RCC 7860 (cell line): ENCODE measurements around the gene TRAPPC11.

Experiments
- DNase-seq: peaks from one replicate; pipeline ENCODE4 v3.0.0-alpha.2; 2015; ENCODE audit warnings: low spot score
- FAIRE-seq: peaks from 2 replicates; lab custom pipeline; 2012; peaks lifted over from hg19 to GRCh38; lab: Jason Lieb, UNC

TRAPPC11 gene

DNA sequence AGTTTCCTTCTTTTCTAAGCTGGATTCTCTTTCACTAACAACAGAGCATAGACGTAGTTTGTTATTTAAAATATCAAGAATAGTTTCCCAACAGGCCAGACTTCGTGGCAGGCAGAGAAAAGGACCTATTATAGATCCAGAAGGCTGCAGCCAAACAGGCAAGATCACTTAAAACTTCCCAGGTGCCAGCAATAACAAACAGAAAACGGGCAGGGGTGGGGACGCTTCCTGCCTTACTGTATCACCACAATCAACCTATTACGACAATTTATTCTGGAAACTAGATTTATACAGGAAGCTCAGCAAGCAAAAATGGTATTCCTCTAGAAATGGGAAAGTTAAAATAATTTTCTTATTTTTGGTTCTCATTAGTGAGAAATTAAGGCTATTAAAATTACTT is 22.2 kb upstream of the TRAPPC11 start:
- FAIRE-seq, result no peak
- no peak for DNase-seq

DNA sequence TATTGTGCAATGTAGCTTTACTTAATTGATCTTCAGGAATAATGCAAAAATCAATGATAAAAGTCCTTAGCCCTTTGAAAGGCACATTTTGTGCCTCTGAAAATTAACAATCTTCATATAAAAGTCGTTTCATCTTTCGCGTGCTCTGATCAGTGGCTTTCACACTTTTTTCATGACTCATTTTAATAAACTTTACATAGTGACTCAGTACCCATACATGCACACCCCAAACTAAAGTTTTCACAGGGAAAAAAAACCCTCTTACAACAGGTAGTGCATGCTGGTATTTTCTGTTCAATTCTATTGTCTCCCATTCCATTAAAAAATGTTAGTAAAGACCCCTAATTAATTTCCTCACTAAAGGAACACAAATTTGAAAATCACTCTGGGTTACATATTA is 21.6 kb upstream of the TRAPPC11 start:
- DNase-seq (no peak), FAIRE-seq (no peak)

DNA sequence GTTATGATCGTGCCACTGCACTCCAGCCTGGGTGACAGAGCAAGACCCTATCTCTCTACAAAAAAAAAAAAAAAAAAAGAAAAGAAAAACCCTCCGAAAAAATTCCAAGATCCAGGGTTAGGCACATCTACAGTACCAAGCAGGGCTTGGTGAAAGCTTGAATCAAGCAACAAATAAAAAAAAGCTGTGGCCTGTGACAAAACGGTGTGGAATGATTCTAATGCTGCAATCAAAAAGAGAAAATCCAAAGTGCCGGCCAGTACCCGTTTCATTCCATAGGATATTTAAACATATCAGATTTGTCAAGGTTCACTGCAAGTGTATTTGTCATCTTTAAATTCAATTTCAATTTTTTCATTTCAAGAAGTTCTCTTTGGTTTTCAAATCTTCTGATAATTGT is 20.7 kb upstream of the TRAPPC11 start:
- DNase-seq (no peak), FAIRE-seq (no peak)

GRCh38 chr4:183639291-183639690 is 19.8 kb upstream of the TRAPPC11 start:
- DNase-seq (no peak), FAIRE-seq (no peak)

- FAIRE-seq (no peak), DNase-seq (no peak)
Measured at GRCh38 chr4:183645326-183645725, 13.8 kb upstream of the TRAPPC11 start.

GRCh38 chr4:183657564-183657963 is 1.5 kb upstream of the TRAPPC11 start:
- FAIRE-seq, result no peak
- DNase-seq, result no peak

GRCh38 chr4:183658362-183659028 is 598 bp upstream of the TRAPPC11 start:
- FAIRE-seq (no peak), DNase-seq (no peak)

- no peak for FAIRE-seq
- DNase-seq, result no peak
Measured at GRCh38 chr4:183659872-183660242, 764 bp downstream of the TRAPPC11 start.

DNA sequence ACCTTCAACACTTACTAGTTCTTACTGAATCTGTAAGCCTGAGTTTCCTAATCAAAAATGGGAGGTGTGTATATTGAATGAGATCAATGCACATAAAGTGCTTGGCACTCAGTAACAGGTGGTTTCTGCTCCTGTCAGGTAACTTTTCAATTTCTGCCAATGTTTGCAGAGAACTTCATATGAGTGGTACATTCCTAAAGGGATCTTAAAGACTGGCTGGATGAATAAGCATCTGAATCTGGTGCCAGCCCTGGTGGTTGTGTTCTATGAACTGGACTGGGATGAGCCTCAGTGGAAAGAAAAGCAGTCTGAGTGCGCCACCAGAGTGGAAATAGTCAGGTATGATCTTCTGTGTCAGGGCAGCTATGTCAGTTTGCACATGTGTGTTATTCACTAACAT is 7.0 kb downstream of the TRAPPC11 start:
- DNase-seq (no peak), FAIRE-seq (no peak)

GRCh38 chr4:183670251-183670650 is 11.2 kb downstream of the TRAPPC11 start:
- DNase-seq (no peak), FAIRE-seq (no peak)

DNA sequence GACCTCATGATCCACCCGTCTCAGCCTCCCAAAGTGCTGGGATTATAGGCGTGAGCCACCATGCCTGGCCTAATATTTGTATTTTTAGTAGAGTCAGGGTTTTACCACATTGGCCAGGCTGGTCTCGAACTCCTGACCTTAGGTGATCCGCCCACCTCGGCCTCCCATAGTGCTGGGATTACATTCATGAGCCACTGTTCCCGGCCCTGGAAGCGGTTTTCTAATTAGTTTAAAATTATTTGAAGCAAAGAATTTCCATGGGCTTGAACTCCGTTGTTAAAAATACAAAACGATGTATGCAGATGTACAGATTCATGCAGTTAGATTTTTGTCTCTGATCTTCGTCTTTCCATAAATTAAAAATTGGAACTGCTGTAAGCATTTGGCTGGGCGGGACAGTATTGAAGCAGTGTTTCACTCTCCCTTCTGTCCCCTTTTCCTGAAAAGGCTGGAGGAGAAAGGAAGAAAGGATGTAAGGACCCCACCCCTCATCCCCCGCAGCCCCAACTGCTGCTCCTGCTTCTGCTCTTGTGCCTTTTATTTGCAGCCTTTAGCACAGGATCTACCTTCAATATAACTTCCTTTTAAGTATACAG is 12.0 kb downstream of the TRAPPC11 start:
- FAIRE-seq, result no peak
- no peak for DNase-seq

- no peak for FAIRE-seq
- no peak for DNase-seq
Measured at GRCh38 chr4:183674153-183674552, 15.1 kb downstream of the TRAPPC11 start.

- DNase-seq (no peak), FAIRE-seq (no peak)
Measured at GRCh38 chr4:183675625-183676024, 16.5 kb downstream of the TRAPPC11 start.

DNA sequence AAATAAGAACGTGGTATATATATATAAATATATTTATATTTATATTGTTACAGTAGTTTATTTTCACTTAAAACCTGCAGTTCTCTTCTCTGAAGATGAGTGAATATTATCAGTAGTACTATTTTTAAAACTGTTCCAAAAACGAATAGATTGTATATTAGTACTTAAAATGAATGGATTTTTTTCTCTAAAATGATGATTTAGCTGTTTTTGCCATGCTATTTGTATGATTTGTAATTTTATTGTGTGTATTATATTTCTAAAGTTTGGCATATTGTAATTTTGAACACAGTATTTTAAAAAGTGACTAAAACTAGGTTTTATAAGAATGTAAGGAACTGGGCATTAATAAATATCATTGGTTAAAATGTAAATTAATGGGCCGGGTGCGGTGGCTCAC is 22.0 kb downstream of the TRAPPC11 start:
- FAIRE-seq, result no peak
- no peak for DNase-seq

DNA sequence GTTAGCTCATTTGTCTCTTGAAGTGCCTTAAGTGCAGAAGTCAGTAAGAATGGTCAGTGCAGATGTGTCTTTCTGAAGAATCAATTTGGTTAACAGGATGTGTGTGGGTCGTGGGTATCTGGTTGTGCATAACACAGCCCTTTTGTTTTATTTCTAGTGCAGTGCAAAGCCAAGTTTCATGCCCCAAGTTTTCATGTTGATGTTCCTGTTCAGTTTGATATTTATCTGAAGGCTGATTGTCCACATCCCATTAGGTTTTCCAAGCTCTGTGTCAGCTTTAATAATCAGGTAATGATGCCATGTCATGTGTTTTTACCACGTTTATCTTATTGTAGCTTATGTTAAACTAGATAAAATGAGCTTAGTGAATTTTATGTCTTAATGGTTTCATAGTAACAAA is 27.4 kb downstream of the TRAPPC11 start:
- DNase-seq (no peak), FAIRE-seq (no peak)

DNA sequence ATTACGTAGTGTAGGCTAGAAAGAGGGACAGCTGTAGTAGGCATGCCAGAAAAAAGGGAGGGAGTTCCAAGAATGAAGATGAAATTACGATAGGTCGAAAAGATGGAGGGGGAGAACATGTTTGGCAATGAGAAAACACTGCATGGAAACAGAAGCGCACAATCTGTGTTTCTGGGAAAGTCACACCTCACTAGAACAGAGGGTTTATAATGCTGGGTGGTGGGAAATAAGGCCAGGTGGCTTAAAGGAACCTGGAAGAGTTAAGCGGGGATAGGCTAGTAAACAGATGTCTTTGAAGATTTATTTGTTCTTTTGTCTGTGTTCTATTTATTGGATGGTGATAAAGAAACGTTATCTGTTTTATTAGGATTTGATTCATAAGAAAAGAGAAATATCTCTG is 29.1 kb downstream of the TRAPPC11 start:
- DNase-seq, result no peak
- no peak for FAIRE-seq

- FAIRE-seq (no peak), DNase-seq (no peak)
Measured at GRCh38 chr4:183691006-183691405, 31.9 kb downstream of the TRAPPC11 start.

- no peak for DNase-seq
- FAIRE-seq, result no peak
Measured at GRCh38 chr4:183691897-183692296, 32.8 kb downstream of the TRAPPC11 start.

GRCh38 chr4:183698909-183699308 is 39.8 kb downstream of the TRAPPC11 start:
- DNase-seq (no peak), FAIRE-seq (no peak)

DNA sequence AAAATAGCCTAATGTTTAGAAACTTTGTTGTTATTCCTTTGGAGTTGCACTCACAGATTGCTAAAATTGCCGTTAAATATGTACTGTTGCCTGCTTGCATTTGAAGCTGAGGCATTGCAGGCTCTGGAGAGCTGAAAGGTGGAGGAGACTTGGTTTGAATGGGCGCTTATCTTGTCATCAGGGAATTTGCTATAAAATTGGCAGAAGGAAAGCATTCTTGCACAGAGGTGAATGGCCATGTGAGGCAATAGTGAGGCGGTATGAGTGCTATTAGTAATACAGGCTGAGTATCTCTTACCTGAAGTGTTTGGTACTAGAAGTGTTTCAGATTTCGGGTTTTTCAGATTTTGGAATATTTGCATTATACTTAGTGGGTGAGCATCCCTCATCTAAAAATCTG is 41.3 kb downstream of the TRAPPC11 start:
- FAIRE-seq, result no peak
- DNase-seq, result no peak

GRCh38 chr4:183702492-183702891 is 43.4 kb downstream of the TRAPPC11 start:
- FAIRE-seq (no peak), DNase-seq (no peak)

GRCh38 chr4:183714626-183715025 is 55.5 kb downstream of the TRAPPC11 start:
- no peak for FAIRE-seq
- DNase-seq, result no peak

DNA sequence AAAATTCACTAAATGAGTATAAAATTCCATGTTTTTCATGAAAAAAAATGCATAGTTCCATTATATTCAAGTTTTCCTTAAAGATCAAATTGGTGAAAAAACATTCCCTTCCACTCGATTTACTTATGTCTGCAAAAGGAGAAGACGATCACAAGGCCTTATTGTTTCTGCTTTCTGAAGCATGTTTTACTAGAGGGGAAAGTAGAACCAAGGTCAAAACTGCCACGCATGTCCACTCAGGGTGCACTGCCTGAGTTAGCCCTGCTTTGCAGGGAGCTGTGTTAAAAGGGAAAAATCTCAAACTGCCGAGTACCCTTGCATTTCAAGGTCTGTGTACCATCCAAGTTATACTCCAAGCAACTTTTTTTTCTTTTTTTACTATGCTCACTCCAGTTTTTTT is 57.2 kb downstream of the TRAPPC11 start:
- no peak for DNase-seq

More for the DNA sequence above, 57.2 kb downstream of the TRAPPC11 start:
- no peak for FAIRE-seq
